Kidney epithelial cell (primary cell): Measurements from ENCODE around the gene SLC5A12. TPM values are rescaled to one million over a fixed set of nuclear protein-coding genes. Genes with fewer than 3 reads are reported as not detected.

Experiments used
- DNase-seq: peaks from one replicate; pipeline ENCODE4 v3.0.0-alpha.2; 2010; ENCODE audit warnings: low read depth
- H3K27me3 ChIP-seq: 2 replicates; pipeline ENCODE4 v1.6.0; 2011; ENCODE audit warnings: low read length; ENCODE audit not compliant: control insufficient read depth, insufficient read depth
- H3K36me3 ChIP-seq: 2 replicates; pipeline ENCODE4 v1.5.1; 2011; ENCODE audit warnings: low read length; ENCODE audit not compliant: control insufficient read depth, insufficient read depth
- H3K4me3 ChIP-seq: 2 replicates; pipeline ENCODE4 v1.5.1; 2011; ENCODE audit warnings: low read depth, mild to moderate bottlenecking, control low read depth, low read length
- total RNA-seq: library from RNA; depleted of rRNA; stranded (reverse); fragments of >200 nt; gene quantifications from 2 replicates; pipeline ENCODE4 v1.2.3, GENCODE V29; 2015
- TF ChIP-seq, protein P1 (sequence below): IDR thresholded peaks from 2 replicates; pipeline ENCODE4 v1.5.1; 2011; ENCODE audit warnings: mild to moderate bottlenecking, moderate library complexity, low read length, control low read depth, inconsistent platforms; ENCODE audit not compliant: insufficient read depth, poor library complexity, severe bottlenecking

Gene SLC5A12
- total RNA-seq, 1 donor from 2014 or later, result not detected

DNA sequence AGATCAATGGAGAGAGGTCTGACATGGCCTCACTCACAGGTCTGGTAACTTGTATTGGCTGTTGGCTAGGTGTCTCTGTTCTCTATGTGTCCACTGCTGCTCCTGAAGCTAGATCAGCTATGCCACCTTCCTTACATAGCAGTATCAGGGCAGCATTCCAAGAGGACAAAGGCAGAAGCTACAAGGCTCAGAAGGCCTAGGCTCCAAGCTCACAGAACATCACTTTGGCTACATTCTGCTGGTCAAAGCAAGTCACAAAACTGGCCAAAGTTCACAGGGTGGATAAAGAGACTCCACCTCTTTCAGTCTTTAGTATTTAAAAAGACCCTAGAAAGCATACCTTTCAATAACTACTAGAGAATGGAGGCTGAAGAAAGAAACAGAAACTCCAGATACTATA is 4.1 kb downstream of the SLC5A12 start:
- Histone ChIP-seq H3K27me3 (no peaks in the 10 kb centered on the region), H3K36me3 (no peaks in the 10 kb centered on the region), H3K4me3 (no peak overlapping the region)
- DNase-seq, result no peak
- TF ChIP-seq, protein P1, sequence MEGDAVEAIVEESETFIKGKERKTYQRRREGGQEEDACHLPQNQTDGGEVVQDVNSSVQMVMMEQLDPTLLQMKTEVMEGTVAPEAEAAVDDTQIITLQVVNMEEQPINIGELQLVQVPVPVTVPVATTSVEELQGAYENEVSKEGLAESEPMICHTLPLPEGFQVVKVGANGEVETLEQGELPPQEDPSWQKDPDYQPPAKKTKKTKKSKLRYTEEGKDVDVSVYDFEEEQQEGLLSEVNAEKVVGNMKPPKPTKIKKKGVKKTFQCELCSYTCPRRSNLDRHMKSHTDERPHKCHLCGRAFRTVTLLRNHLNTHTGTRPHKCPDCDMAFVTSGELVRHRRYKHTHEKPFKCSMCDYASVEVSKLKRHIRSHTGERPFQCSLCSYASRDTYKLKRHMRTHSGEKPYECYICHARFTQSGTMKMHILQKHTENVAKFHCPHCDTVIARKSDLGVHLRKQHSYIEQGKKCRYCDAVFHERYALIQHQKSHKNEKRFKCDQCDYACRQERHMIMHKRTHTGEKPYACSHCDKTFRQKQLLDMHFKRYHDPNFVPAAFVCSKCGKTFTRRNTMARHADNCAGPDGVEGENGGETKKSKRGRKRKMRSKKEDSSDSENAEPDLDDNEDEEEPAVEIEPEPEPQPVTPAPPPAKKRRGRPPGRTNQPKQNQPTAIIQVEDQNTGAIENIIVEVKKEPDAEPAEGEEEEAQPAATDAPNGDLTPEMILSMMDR, result no peak

DNA sequence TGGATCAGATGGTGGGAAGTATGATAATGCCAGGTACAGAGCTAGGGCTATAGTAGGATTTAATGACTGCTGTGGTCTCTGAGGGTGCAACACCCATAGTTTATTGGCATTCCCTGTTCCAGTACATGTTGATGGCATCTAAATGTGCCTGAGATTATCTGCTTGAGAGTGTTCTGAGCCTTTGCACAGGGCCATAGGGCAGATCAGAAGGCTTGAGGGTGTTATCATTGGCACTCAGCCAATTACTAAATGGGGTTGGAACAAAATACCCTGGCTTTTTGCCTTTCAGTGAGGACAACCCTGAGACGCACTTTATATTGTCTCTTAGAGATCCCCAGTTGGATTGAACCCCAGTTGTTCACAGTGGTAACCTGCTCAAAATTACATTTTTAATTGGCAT is 6.7 kb downstream of the SLC5A12 start:
- H3K36me3 ChIP-seq, result no peaks in the 10 kb centered on the region
- TF ChIP-seq, protein P1, result no peak
- H3K27me3 ChIP-seq, result no peaks in the 10 kb centered on the region
- no peak overlapping the region for H3K4me3 ChIP-seq
- DNase-seq, result no peak

DNA sequence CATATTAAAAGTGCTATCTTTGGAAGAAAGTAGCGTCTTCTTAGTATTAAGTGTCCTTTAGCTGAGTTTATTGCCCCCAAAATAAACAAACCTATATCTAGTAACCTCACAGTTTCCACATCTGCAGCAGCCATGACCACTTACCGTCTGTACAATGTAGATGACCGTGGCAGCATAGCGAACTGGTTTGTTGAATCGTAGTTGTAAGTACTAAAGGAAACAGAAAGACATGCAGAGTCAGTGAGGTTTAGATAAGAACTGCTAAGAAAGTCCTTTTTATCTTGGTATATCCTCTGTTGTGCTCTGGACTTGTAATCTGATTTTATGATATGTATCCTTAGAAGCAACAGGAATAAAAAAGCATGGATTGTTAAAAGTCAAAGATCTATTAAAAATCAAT is 9.4 kb downstream of the SLC5A12 start:
- H3K4me3 ChIP-seq, result no peak overlapping the region
- no peaks in the 10 kb centered on the region for H3K36me3 ChIP-seq
- TF ChIP-seq, protein P1, result no peak
- no peaks in the 10 kb centered on the region for H3K27me3 ChIP-seq
- DNase-seq, result no peak

DNA sequence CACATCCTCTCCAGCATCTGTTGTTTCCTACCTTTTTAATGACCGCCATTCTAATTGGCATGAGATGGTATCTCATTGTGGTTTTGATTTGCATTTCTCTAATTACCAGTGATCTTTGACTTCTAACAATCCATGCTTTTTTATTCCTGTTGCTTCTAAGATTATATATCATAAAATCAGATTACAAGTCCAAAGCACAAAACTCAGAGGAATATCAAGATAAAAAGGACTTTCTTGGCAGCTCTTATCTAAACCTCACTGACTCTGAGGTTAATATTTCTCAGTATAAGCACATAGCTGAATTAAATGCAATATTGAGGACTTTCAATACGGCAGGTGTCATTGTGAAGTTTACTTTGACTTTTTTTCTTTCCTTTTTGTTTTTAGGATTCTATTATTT is 11.4 kb downstream of the SLC5A12 start:
- Histone ChIP-seq H3K4me3 (no peak overlapping the region), H3K36me3 (no peaks in the 10 kb centered on the region), H3K27me3 (no peaks in the 10 kb centered on the region)
- TF ChIP-seq, protein P1, result no peak
- DNase-seq, result no peak

DNA sequence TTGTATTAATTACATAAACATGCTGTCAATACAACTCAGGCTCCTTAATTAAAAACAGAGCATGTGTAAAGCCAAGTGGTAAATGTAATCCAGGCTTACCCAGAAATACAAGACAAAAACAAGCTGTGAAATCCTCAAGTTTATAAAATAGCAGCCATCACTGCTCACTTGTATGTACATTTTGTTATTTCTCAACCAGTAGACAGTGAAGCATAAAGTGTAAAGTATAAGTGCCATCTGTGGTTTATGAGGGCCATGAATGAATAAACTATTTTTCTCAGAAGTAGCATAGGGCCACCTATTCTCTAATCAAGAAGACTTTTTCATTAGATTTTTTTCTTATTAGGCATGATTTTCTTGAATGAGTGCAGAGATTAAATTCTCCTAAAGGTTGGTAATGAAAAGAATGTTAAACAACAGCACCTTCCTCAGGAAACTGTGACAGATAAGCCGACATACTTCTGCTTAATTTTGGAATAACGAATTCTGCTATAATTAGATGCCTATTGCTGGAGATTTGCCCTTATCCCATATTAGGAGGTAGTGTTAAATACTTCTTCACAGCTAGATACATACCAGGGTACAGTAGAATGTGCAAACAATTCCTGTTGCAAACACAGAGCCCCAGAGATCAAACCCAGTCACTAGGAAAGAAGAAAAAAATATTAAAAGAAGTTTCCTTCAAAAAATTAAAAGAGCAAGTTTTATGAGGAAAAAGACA is 13.0 kb downstream of the SLC5A12 start:
- H3K4me3 ChIP-seq, result no peak overlapping the region
- TF ChIP-seq, protein P1, result no peak
- no peaks in the 10 kb centered on the region for H3K36me3 ChIP-seq
- no peak for DNase-seq
- no peaks in the 10 kb centered on the region for H3K27me3 ChIP-seq

DNA sequence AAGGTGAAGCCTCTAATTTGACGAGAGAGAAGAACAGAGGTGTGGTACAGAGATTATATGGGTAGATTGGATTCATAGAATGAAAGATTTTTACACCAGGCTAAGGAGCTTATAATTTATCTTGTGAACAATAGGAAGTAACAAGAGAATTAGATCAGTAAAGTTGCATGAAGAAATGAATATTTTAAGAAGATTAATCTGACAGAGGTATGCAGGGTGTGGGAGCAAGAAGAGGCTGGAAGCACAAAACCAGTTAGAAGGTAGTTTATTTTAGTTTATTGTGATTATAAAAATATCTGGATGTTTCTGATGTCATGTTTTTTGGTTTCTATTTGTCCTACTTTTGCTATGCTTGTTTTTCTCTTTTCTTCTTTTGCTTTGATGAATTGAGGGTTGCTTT is 15.7 kb downstream of the SLC5A12 start:
- TF ChIP-seq, protein P1, result no peak
- no peaks in the 10 kb centered on the region for H3K27me3 ChIP-seq
- no peak for DNase-seq
- no peak overlapping the region for H3K4me3 ChIP-seq
- no peaks in the 10 kb centered on the region for H3K36me3 ChIP-seq
